GM18520 (cell line): ENCODE results near the gene IPO8.
"Not testable (repeated sequence)": the region's sequence is repeated elsewhere in the genome, so short reads cannot be mapped to it uniquely, and the experiment has no call there.

ENCODE experiments used
- ATAC-seq: cut with Tn5 transposase; IDR thresholded peaks from one replicate; pipeline ENCODE4 v1.9.1; 2021; ENCODE audit not compliant: unreplicated experiment

Gene IPO8

GRCh38 chr12:30691122-30691879 lies 4.4 kb downstream of the IPO8 start:
- ATAC-seq = no peak

- ATAC-seq = no peak
These were observed 8.2 kb downstream of the IPO8 start for GRCh38 chr12:30687265-30687986.

GRCh38 chr12:30679241-30679640 lies 16.4 kb downstream of the IPO8 start:
- ATAC-seq = no peak

- ATAC-seq = no peak
These were observed 17.4 kb downstream of the IPO8 start for GRCh38 chr12:30678221-30678620.

GRCh38 chr12:30661210-30661609 lies 34.5 kb downstream of the IPO8 start:
- ATAC-seq = no peak

GRCh38 chr12:30652034-30652696 lies 43.5 kb downstream of the IPO8 start:
- ATAC-seq = no peak

GRCh38 chr12:30646821-30647220 lies 48.8 kb downstream of the IPO8 start:
- ATAC-seq = no peak

- no peak for ATAC-seq
These were observed 52.3 kb downstream of the IPO8 start for GRCh38 chr12:30643366-30643765.

- ATAC-seq = no peak
These were observed 55.3 kb downstream of the IPO8 start for GRCh38 chr12:30640392-30640791.

GRCh38 chr12:30635385-30635784 lies 60.3 kb downstream of the IPO8 start:
- ATAC-seq = no peak

- ATAC-seq = no peak
These were observed 63.9 kb downstream of the IPO8 start for GRCh38 chr12:30631740-30632139.

GRCh38 chr12:30630979-30631285 lies 64.7 kb downstream of the IPO8 start:
- ATAC-seq = no peak

- no peak for ATAC-seq
These were observed 65.3 kb downstream of the IPO8 start for GRCh38 chr12:30630076-30630978.

GRCh38 chr12:30626847-30627246 lies 68.8 kb downstream of the IPO8 start:
- ATAC-seq = no peak

GRCh38 chr12:30624009-30624408 lies 71.7 kb downstream of the IPO8 start:
- ATAC-seq = no peak

GRCh38 chr12:30622509-30622908 lies 73.2 kb downstream of the IPO8 start:
- ATAC-seq = peak; percentile 66

- ATAC-seq = not testable (repeated sequence)
These were observed 73.9 kb downstream of the IPO8 start for GRCh38 chr12:30621663-30622241.

- no peak for ATAC-seq
These were observed 78.2 kb downstream of the IPO8 start for GRCh38 chr12:30617346-30618016.

GRCh38 chr12:30614031-30614430 lies 81.6 kb downstream of the IPO8 start:
- no peak for ATAC-seq

GRCh38 chr12:30613119-30613830 lies 82.4 kb downstream of the IPO8 start:
- ATAC-seq = no peak
